ENCODE data around the gene KIAA1549. TPM values are rescaled to one million over a fixed set of nuclear protein-coding genes. Genes with fewer than 3 reads are reported as not detected.
"Not testable (repeated sequence)": the region's sequence is repeated elsewhere in the genome, so short reads cannot be mapped to it uniquely, and the experiment has no call there.

KIAA1549 gene
- total RNA-seq (0.10 TPM), polyA plus RNA-seq (not detected)

DNA sequence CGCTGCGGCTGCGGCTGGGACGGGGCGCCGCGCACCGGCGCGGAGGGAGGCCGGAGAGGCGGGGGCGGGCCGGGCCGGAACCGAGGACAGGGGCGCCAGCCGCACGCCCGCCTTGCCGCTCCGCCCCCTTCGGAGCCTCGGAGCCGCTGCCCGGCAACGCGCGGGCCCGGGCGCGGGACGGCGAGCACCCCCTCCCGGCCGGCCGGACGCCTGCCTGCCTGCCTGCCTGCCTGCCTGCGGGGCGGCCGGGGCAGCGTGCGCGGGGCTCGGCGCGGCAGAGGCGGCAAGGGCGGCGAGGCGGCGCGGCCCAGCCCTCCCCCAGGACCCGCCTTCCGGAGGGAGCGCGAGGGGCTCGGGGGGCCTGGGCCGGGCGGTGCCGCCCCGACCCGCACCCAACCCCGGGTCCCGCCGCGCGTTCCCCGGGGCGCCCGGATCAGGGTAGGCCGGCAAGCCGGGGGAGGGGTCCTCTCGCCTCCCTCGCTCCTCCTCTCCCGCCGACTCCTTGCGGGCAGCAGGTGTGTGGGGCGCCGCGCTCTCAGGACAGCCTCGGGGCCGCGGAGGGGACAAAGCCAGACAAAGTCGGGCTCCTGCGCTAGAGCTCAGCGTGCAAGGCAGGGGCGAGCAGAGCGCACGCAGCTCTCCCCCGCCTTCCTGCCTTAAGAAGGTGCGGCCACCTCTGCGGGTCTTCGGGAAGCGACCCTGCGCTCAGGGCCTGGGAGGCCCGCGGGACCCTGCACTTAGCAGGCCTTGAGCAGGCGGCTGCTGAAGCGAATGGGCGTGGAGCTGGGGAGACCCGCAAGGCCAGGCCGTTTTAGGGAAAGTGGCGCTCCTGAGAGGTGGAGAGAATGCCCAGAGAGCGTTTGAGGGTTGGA is at the start of gene KIAA1549:
TSS of gene KIAA1549 (minus strand) at position 58 of the 872 bp plus-strand sequence. CDS start 120 bp downstream, outside the sequence.
- Histone ChIP-seq H3K27me3 (ENCODE audit: control insufficient read depth, insufficient read depth, low read length) (peaks cover 40% of the 10 kb centered on the region), H3K36me3 (ENCODE audit: control insufficient read depth, insufficient read depth, low read length) (no peaks in the 10 kb centered on the region), H3K4me1 (ENCODE audit: control insufficient read depth, insufficient read depth, low read length, poor library complexity, severe bottlenecking) (peaks cover 11% of the 10 kb centered on the region), H3K9me3 (ENCODE audit: control insufficient read depth in 2 of 2, low read length in 2 of 2) (no peaks in the 10 kb centered on the region), H3K4me3 (ENCODE audit: low read depth, low read length) (peak within 1 kb of the TSS; percentile 37), H3K27ac (ENCODE audit: insufficient read depth, low read length, poor library complexity, severe bottlenecking) (no peak within 1 kb of the TSS)
- DNase-seq = peak in 2 of 3 donors; percentile 11 to 59
- Mint-ChIP-seq H3K9me3 (peaks cover 0 to 7% (median 0%) of the 10 kb centered on the region in 7 donors), H3K27me3 (peaks cover 45% of the 10 kb centered on the region), H3K36me3 (no peaks in the 10 kb centered on the region), H3K4me1 (peaks cover 0 to 14% (median 11%) of the 10 kb centered on the region in 4 donors), H3K4me3 (peak within 1 kb of the TSS; percentile 78 to 93 (median 90)), H3K27ac (peak within 1 kb of the TSS; percentile 53 to 82 (median 60))
- ATAC-seq (ENCODE audit: low read depth in 2 of 2) = peak; percentile 72 to 74

DNA sequence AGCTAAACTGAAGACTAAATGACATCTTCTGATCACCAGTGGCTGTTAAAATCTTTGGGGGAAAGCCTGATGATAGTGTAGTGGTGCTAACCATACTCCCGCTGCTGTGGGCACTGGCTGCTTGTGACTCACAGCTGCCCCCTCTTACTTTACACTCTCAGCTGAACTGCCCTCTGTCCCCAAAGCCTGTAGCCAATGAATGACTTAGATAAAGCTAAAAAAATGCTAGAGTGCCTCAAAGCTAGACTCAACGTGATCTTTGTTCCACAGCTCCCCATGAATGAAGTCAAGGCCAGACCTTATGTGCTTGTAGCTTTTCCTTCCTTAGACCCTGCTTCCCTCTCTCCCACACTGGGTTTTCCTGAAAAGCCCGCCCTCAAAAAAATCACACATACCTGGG is 48.2 kb upstream of the KIAA1549 start:
- H3K27ac Mint-ChIP-seq = peak overlapping the region in 1 of 3 donors; percentile 52
- no peaks in the 10 kb centered on the region for H3K27me3 Mint-ChIP-seq

DNA sequence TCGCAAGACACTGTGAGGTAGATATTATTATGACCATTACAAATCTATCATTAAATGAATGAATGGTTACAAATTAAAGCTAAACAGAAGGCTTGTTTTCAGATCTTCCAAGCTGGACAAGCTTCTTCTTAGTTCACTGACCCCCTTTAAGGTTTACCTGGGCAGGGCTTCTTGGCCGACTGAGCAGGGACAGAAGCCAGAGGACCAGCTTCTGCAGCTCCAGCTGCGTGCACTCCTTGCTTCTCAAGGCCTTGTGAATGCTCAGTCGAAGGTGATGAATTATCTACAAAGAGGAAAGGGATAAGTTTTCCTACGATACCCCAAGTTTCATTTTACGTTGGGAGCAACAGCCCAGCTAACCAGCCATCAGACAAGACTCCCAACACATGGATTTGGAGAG is 45.4 kb upstream of the KIAA1549 start:
- H3K4me1 Mint-ChIP-seq = peaks cover 0 to 4% (median 0%) of the 10 kb centered on the region in 4 donors
- Histone ChIP-seq H3K36me3 (ENCODE audit: control insufficient read depth, insufficient read depth, low read length) (no peaks in the 10 kb centered on the region), H3K4me1 (ENCODE audit: control insufficient read depth, insufficient read depth, low read length, poor library complexity, severe bottlenecking) (no peaks in the 10 kb centered on the region), H3K4me3 (ENCODE audit: low read depth, low read length) (no peak overlapping the region), H3K9me3 (ENCODE audit: control insufficient read depth in 2 of 2, low read length in 2 of 2) (no peaks in the 10 kb centered on the region), H3K27ac (ENCODE audit: insufficient read depth, low read length, poor library complexity, severe bottlenecking) (no peak overlapping the region), H3K27me3 (ENCODE audit: control insufficient read depth, insufficient read depth, low read length) (no peaks in the 10 kb centered on the region)
- no peaks in the 10 kb centered on the region for H3K27me3 Mint-ChIP-seq
- ATAC-seq (ENCODE audit: low read depth in 2 of 2) = no peak
- H3K4me3 Mint-ChIP-seq = no peak overlapping the region
- no peak for DNase-seq
- H3K9me3 Mint-ChIP-seq = no peaks in the 10 kb centered on the region
- no peak overlapping the region for H3K27ac Mint-ChIP-seq
- no peaks in the 10 kb centered on the region for H3K36me3 Mint-ChIP-seq

More for the DNA sequence above, 48.2 kb upstream of the KIAA1549 start:
- Histone ChIP-seq H3K27ac (ENCODE audit: insufficient read depth, low read length, poor library complexity, severe bottlenecking) (no peak overlapping the region), H3K27me3 (ENCODE audit: control insufficient read depth, insufficient read depth, low read length) (no peaks in the 10 kb centered on the region), H3K9me3 (ENCODE audit: control insufficient read depth in 2 of 2, low read length in 2 of 2) (no peaks in the 10 kb centered on the region), H3K36me3 (ENCODE audit: control insufficient read depth, insufficient read depth, low read length) (no peaks in the 10 kb centered on the region), H3K4me3 (ENCODE audit: low read depth, low read length) (no peak overlapping the region), H3K4me1 (ENCODE audit: control insufficient read depth, insufficient read depth, low read length, poor library complexity, severe bottlenecking) (no peaks in the 10 kb centered on the region)
- Mint-ChIP-seq H3K4me3 (no peak overlapping the region), H3K4me1 (peaks cover 0 to 11% (median 7%) of the 10 kb centered on the region in 4 donors), H3K36me3 (no peaks in the 10 kb centered on the region), H3K9me3 (no peaks in the 10 kb centered on the region)
- ATAC-seq (ENCODE audit: low read depth in 2 of 2) = no peak
- DNase-seq = no peak

DNA sequence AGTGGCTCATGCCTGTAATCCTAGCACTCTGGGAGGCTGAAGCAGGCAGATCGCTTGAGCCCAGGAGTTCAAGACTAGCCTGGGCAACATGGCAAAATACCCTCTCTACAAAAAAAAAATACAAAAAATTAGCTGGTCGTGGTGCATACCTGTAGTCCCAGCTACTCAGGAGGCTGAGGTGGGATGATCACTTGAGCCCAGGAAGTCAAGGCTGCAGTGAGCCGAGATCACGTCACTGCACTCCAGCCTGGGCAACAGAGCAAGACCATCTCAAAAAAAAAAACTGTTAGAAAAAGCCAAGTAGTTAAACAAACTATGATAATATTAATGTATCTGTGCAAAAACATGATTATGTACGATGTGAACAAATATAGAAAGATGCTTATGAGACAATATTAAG is 44.7 kb upstream of the KIAA1549 start:
- H3K27ac Mint-ChIP-seq = not testable (repeated sequence)

DNA sequence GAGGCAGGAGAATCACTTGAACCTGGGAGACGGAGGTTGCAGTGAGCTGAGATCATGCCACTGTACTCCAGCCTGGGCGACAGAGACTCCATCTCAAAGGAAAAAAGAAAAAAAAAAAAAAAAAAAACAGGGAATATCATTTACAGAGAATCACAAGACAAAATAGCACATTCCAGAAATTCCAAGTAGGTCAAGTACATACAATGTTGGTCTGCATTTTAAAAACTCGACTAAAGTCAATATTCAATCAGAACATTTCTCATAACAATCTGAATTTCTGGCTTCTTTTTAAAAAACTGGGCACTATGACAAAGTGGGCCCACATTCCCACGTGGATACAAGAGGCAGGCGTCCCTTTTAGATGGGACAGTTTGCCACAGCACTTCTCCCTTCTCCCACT is 41.9 kb upstream of the KIAA1549 start:
- no peaks in the 10 kb centered on the region for H3K27me3 Mint-ChIP-seq
- H3K27ac ChIP-seq (ENCODE audit: insufficient read depth, low read length, poor library complexity, severe bottlenecking) = no peak overlapping the region
- ATAC-seq (ENCODE audit: low read depth in 2 of 2) (no peak), DNase-seq (no peak)
- no peak overlapping the region for H3K4me3 ChIP-seq (ENCODE audit: low read depth, low read length)
- no peaks in the 10 kb centered on the region for H3K36me3 ChIP-seq (ENCODE audit: control insufficient read depth, insufficient read depth, low read length)
- no peaks in the 10 kb centered on the region for H3K9me3 Mint-ChIP-seq
- H3K4me1 ChIP-seq (ENCODE audit: control insufficient read depth, insufficient read depth, low read length, poor library complexity, severe bottlenecking) = no peaks in the 10 kb centered on the region
- H3K9me3 ChIP-seq (ENCODE audit: control insufficient read depth in 2 of 2, low read length in 2 of 2) = no peaks in the 10 kb centered on the region
- no peaks in the 10 kb centered on the region for H3K27me3 ChIP-seq (ENCODE audit: control insufficient read depth, insufficient read depth, low read length)
- no peaks in the 10 kb centered on the region for H3K36me3 Mint-ChIP-seq
- H3K27ac Mint-ChIP-seq = no peak overlapping the region
- H3K4me1 Mint-ChIP-seq = peaks cover 0 to 4% (median 0%) of the 10 kb centered on the region in 4 donors
- H3K4me3 Mint-ChIP-seq = no peak overlapping the region

More for the DNA sequence above, 44.7 kb upstream of the KIAA1549 start:
- H3K36me3 Mint-ChIP-seq; ATAC-seq (ENCODE audit: low read depth in 2 of 2); H3K9me3 ChIP-seq (ENCODE audit: control insufficient read depth in 2 of 2, low read length in 2 of 2); H3K9me3 Mint-ChIP-seq; H3K4me1 Mint-ChIP-seq; H3K4me1 ChIP-seq (ENCODE audit: control insufficient read depth, insufficient read depth, low read length, poor library complexity, severe bottlenecking); H3K27me3 ChIP-seq (ENCODE audit: control insufficient read depth, insufficient read depth, low read length); H3K27me3 Mint-ChIP-seq; H3K4me3 ChIP-seq (ENCODE audit: low read depth, low read length); DNase-seq; H3K4me3 Mint-ChIP-seq; H3K27ac ChIP-seq (ENCODE audit: insufficient read depth, low read length, poor library complexity, severe bottlenecking); H3K36me3 ChIP-seq (ENCODE audit: control insufficient read depth, insufficient read depth, low read length): not testable (repeated sequence)

DNA sequence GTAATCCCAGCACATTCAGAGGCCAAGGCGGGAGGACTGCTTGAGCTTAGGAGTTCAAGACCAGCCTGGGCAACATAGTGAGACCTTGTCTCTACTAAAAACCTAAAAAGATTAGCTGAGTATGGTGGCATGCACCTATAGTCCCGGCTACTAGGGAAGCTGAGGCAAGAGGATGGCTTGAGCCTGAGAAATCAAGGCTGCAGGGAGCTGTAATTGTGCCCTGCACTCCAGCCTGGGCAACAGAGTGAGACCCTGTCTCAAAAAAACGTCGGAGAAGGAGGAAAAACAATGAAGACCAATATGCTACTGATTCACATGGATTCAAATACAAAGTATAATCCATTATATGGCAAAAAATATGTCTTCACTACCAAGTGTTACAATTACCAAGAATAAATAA is 41.1 kb upstream of the KIAA1549 start:
- H3K4me1 ChIP-seq (ENCODE audit: control insufficient read depth, insufficient read depth, low read length, poor library complexity, severe bottlenecking) = no peaks in the 10 kb centered on the region
- ATAC-seq (ENCODE audit: low read depth in 2 of 2) (no peak), DNase-seq (no peak)
- H3K4me3 Mint-ChIP-seq = no peak overlapping the region
- no peaks in the 10 kb centered on the region for H3K36me3 Mint-ChIP-seq
- no peaks in the 10 kb centered on the region for H3K9me3 ChIP-seq (ENCODE audit: control insufficient read depth in 2 of 2, low read length in 2 of 2)
- H3K27ac Mint-ChIP-seq = peak overlapping the region in 1 of 3 donors; percentile 77
- H3K4me3 ChIP-seq (ENCODE audit: low read depth, low read length) = no peak overlapping the region
- no peaks in the 10 kb centered on the region for H3K9me3 Mint-ChIP-seq
- H3K27me3 Mint-ChIP-seq = no peaks in the 10 kb centered on the region
- H3K27me3 ChIP-seq (ENCODE audit: control insufficient read depth, insufficient read depth, low read length) = no peaks in the 10 kb centered on the region
- H3K27ac ChIP-seq (ENCODE audit: insufficient read depth, low read length, poor library complexity, severe bottlenecking) = no peak overlapping the region
- H3K4me1 Mint-ChIP-seq = peaks cover 0 to 4% (median 2%) of the 10 kb centered on the region in 4 donors
- no peaks in the 10 kb centered on the region for H3K36me3 ChIP-seq (ENCODE audit: control insufficient read depth, insufficient read depth, low read length)

DNA sequence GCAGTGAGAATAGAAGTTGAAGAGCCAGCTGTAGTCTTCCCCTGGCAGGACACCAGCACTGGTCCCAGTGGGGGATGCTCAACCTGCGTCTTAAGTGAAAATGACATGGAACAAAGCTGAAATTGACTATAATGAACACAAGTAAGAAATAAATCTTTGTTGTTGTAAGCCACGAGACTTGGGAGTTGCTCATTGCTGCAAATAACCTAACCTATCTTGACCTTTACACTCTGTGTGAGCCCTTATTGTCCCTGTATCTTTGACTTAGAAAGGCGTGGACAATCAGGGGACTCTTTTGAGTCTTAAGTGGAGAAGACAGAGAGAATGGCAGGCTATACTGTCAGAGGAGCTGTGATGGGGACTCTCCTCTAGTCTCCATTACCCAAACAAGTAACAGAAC is 37.7 kb upstream of the KIAA1549 start:
- Histone ChIP-seq H3K9me3 (ENCODE audit: control insufficient read depth in 2 of 2, low read length in 2 of 2) (no peaks in the 10 kb centered on the region), H3K4me1 (ENCODE audit: control insufficient read depth, insufficient read depth, low read length, poor library complexity, severe bottlenecking) (no peaks in the 10 kb centered on the region), H3K4me3 (ENCODE audit: low read depth, low read length) (no peak overlapping the region), H3K27ac (ENCODE audit: insufficient read depth, low read length, poor library complexity, severe bottlenecking) (no peak overlapping the region), H3K27me3 (ENCODE audit: control insufficient read depth, insufficient read depth, low read length) (peaks cover 6% of the 10 kb centered on the region), H3K36me3 (ENCODE audit: control insufficient read depth, insufficient read depth, low read length) (no peaks in the 10 kb centered on the region)
- Mint-ChIP-seq H3K27me3 (no peaks in the 10 kb centered on the region), H3K9me3 (no peaks in the 10 kb centered on the region), H3K4me1 (peaks cover 4 to 8% (median 5%) of the 10 kb centered on the region in 4 donors), H3K4me3 (no peak overlapping the region), H3K27ac (no peak overlapping the region), H3K36me3 (no peaks in the 10 kb centered on the region)
- no peak for DNase-seq
- ATAC-seq (ENCODE audit: low read depth in 2 of 2) = no peak

Data from CD4-positive, CD25-positive, alpha-beta regulatory T cell (primary cell).